Progenitor cell of endocrine pancreas (in vitro differentiated cells): Measurements from ENCODE around the gene TALDO1. TPM values are rescaled to one million over a fixed set of nuclear protein-coding genes. Genes with fewer than 3 reads are reported as not detected.
A peak's percentile ranks its signal among the peaks of the same experiment; 100 is the strongest.

ENCODE experiments used
- DNase-seq: peaks from one replicate; pipeline ENCODE4 v3.0.0; 2021; ENCODE audit warnings: low spot score; ENCODE audit not compliant: unreplicated experiment
- H3K27ac Mint-ChIP-seq: 2 replicates; pipeline ENCODE4 v1.8.0; 2021; ENCODE audit warnings: mild to moderate bottlenecking, moderate library complexity, mixed read lengths
- H3K27me3 Mint-ChIP-seq: 2 replicates; pipeline ENCODE4 v1.8.0; 2021; ENCODE audit warnings: mixed read lengths
- H3K36me3 Mint-ChIP-seq: 2 replicates; pipeline ENCODE4 v1.8.0; 2022; ENCODE audit warnings: mixed read lengths; ENCODE audit not compliant: insufficient read depth
- H3K4me1 Mint-ChIP-seq: 2 replicates; pipeline ENCODE4 v1.8.0; 2021; ENCODE audit warnings: low read depth, mixed read lengths
- H3K4me3 Mint-ChIP-seq: 2 replicates; pipeline ENCODE4 v1.8.0; 2021; ENCODE audit warnings: low read depth, mild to moderate bottlenecking, moderate library complexity, mixed read lengths
- H3K9me3 Mint-ChIP-seq: 2 replicates; pipeline ENCODE4 v1.8.0; 2021; ENCODE audit warnings: low read depth, mixed read lengths
- CTCF ChIP-seq: fragments of 200-600 bp; sonication (generic); IDR thresholded peaks from one replicate; pipeline ENCODE4 v1.5.0; 2021; ENCODE audit warnings: antibody characterized with exemption, mild to moderate bottlenecking; ENCODE audit not compliant: unreplicated experiment
- total RNA-seq: library from RNA; stranded (reverse); gene quantifications from 2 replicates; pipeline ENCODE4 v1.2.1, GENCODE V29; 2021

TALDO1 gene
- total RNA-seq, 1 donor from 2014 or later: 112 TPM

DNA sequence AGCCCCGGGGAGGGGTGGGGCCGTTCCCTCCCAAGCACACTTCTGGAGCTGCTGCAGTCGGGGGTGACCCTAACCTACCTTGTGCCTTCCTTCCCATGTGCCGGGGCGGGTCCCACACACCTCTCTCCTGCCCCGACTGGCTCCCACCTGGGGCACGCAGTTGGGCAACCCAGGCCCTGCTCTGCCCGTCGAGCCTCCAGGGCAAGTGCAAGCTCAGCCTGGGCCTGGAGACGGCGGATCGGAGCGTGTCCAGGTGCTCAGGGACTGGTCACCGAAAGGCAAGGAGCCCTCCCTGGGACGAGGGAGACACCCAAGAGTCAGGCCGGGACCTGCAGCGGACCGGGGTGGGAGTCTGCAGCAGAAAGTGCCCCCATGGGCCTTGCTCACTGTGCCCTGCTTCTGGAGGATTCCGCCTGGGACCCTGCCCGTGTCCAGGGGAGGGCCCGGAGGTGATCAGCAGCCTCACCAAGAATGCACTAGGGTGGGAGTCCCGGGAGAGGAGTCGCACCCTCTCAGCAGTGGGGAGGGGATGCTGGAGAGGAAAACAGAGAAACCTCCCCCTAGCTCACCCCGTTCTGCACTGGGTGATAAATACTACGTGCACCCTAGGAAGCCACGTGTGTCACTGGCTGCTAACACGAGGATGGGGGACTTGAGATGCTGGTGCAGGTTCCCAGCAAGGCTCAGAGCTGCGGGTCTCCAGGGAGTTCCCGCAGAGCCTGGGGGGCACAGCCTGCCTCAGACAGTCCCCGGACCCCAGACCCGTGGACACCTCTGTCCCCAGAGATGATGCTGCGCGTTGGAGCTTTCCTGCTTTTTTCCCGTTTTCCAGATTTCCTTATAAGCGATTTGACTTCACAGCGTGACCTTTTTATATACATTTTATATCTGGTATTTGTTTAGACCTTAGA is 35.3 kb downstream of the TALDO1 start:
- TF ChIP-seq CTCF: no peak
- no peak overlapping the region for H3K4me3 Mint-ChIP-seq
- no peaks in the 10 kb centered on the region for H3K9me3 Mint-ChIP-seq

GRCh38 chr11:783581-784015 is 36.3 kb downstream of the TALDO1 start:
- H3K4me1 Mint-ChIP-seq: peaks cover 7% of the 10 kb centered on the region
- no peaks in the 10 kb centered on the region for H3K9me3 Mint-ChIP-seq
- TF ChIP-seq CTCF: peak; percentile 84
- peak; percentile 73 for DNase-seq
- H3K4me3 Mint-ChIP-seq: no peak overlapping the region
- no peak overlapping the region for H3K27ac Mint-ChIP-seq
- H3K36me3 Mint-ChIP-seq: peaks cover 3% of the 10 kb centered on the region
- no peaks in the 10 kb centered on the region for H3K27me3 Mint-ChIP-seq

More for the DNA sequence above, 35.3 kb downstream of the TALDO1 start:
- peaks cover 3% of the 10 kb centered on the region for H3K36me3 Mint-ChIP-seq
- H3K27me3 Mint-ChIP-seq: no peaks in the 10 kb centered on the region
- DNase-seq: no peak
- no peak overlapping the region for H3K27ac Mint-ChIP-seq
- peaks cover 7% of the 10 kb centered on the region for H3K4me1 Mint-ChIP-seq

DNA sequence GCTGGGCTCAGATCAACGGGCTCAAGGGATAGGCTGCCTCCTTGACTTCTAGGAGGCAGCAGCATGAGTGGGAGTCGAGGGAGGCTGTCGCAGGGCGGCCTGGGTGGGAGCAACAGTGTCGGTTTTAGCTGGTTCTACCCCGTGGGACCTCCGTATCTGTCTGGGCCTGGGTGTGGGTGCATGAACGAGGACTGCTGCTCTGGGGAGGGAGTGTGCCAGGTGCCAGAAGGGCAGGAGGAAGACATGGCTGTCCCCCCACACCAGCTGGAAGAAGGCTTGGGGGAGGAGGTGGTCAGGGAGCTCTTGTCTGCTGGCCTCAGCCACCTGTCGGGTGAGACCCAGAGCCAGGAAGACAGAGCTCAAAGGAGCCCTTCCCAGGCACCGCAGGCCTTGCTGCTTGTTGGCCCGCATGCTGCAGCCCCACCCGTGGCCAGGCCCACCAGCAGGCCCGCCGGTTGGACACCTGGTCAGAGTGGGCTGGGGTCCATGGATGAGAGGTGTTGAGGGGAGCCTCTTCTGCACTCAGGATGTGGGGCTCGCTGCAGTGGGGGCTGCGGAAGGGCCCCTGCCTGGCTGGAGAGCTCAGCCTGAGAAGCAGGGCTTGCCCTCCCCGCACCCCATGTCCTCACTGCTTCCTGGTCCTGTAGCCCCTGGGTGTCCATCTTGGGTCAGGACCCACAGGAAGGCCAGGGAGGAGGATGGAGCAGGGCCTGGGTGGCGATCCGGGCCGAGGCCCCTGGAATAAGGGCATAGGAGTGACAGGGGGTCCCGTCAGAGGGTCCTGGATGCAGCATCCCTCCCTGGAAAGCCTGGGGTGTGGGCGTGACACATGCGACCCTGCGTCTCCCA is 39.2 kb downstream of the TALDO1 start:
- Mint-ChIP-seq H3K36me3 (peaks cover 3% of the 10 kb centered on the region), H3K27ac (peak overlapping the region; percentile 74), H3K4me1 (peaks cover 6% of the 10 kb centered on the region), H3K27me3 (no peaks in the 10 kb centered on the region), H3K9me3 (no peaks in the 10 kb centered on the region), H3K4me3 (no peak overlapping the region)
- TF ChIP-seq CTCF: no peak
- DNase-seq: no peak

- TF ChIP-seq CTCF: no peak
- no peak for DNase-seq
- no peak overlapping the region for H3K4me3 Mint-ChIP-seq
- H3K9me3 Mint-ChIP-seq: no peaks in the 10 kb centered on the region
- H3K36me3 Mint-ChIP-seq: peaks cover 3% of the 10 kb centered on the region
- peaks cover 6% of the 10 kb centered on the region for H3K4me1 Mint-ChIP-seq
- H3K27me3 Mint-ChIP-seq: no peaks in the 10 kb centered on the region
- H3K27ac Mint-ChIP-seq: no peak overlapping the region
Measured at GRCh38 chr11:787084-787675, 39.9 kb downstream of the TALDO1 start.
